DMS 273 (cell line): ENCODE data around the gene FCAMR.

Source experiments
- DNase-seq: peaks from one replicate; lab custom pipeline; 2025; ENCODE audit not compliant: unreplicated experiment; lab: John Stamatoyannopoulos, UW

Gene FCAMR, protein sequence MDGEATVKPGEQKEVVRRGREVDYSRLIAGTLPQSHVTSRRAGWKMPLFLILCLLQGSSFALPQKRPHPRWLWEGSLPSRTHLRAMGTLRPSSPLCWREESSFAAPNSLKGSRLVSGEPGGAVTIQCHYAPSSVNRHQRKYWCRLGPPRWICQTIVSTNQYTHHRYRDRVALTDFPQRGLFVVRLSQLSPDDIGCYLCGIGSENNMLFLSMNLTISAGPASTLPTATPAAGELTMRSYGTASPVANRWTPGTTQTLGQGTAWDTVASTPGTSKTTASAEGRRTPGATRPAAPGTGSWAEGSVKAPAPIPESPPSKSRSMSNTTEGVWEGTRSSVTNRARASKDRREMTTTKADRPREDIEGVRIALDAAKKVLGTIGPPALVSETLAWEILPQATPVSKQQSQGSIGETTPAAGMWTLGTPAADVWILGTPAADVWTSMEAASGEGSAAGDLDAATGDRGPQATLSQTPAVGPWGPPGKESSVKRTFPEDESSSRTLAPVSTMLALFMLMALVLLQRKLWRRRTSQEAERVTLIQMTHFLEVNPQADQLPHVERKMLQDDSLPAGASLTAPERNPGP

DNA sequence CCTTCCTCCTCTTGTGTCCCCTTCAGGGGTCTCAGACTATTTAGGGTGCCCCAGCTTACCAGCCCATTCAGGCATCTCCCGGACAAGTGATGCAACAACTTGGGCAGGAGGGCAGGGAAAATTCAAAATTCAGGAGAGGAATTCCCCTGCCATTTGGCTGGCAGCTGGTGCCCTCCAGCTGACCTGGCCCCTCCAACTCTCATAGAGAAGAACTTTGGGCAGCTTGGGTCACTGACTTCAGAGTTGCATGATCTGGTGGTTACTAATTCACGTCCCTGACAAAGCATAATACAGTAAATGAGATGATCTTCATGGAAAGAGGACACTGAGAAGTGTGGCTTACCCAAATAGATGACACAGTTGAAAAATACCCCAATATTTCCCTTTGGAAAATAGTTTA, at the start of gene FCAMR:
TSS of gene FCAMR (minus strand) at position 15 of the 400 bp plus-strand sequence. CDS start 335 bp downstream, outside the sequence.
- DNase-seq, result peak; percentile 62

DNA sequence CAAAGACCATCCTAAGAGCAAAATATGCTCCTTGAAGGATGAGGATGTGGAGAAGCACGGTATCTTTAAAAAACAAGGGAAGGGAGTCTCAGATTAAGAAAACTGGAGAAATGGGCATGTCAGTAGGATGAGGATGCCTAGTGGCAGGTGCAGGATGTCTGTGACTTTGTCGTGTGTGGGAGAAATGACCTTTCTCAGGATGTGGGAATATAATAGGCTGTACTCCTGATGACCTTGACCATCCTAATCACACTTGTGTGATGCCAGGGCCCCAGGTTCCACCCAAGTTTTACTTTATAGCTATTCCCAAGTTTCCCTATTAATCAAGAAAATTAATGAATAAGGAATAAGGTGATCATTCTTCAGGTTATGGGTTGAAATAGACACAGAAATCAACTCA, 49.4 kb upstream of the FCAMR start:
- no peak for DNase-seq

DNA sequence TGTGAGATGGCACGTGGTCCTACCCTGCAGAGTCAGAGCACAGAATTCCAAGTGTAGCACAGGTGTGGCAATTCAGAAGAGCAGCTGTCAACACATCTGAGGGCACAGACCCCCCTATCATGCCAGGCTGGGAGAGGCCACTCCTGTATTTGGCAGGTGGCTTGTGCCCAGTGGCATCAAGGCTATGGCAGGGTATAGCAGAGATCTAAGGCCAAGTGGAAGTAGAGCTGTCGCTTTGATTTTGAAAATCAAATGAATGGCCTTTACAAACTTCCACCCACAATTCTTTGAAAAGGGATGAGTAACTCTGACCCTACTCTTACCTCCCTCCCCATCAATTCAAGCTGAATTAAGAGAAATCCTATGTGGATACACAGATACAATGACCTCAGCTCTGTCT, 48.9 kb upstream of the FCAMR start:
- DNase-seq, result no peak

DNA sequence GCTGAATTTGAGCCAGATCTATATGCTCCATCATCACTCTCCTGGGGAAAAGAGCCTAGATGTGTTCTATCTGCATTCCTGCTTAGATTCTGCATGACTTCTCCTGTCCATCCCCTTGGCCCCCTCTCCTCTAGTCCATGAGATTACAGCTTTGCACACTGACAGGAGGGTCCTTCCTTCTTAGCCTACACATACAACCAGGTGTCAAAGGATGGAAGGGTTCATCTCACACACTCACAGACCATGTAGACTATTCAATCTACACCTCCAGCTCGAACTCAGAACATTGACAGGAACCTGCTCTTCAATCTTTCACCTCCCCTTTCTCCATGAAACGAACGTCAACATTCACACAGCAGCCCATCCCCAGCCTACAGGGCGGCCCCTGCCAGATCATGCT, 48.4 kb upstream of the FCAMR start:
- no peak for DNase-seq

- DNase-seq, result no peak
These were observed 47.6 kb upstream of the FCAMR start for GRCh38 chr1:207017615-207018559.

- DNase-seq, result no peak
These were observed 45.5 kb upstream of the FCAMR start for GRCh38 chr1:207015791-207016190.

DNA sequence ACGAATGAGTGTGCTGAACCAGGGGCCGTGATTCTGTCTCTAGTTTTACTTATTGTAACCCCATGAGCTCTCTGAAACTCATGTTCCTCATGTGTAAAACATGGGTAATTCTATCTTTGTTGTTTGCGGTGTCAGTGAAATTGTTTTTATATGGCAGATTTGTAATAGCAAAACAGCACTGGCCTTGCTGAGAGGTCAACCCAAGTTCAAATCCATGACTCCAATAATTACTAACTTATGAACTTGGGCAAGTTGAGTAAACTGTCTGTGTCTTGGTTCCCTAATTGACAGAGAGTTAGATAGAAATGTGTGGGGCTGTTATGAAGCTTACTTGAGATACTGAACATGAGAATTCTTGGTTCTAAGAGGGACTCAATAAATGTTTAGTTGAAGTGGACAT, 44.5 kb upstream of the FCAMR start:
- DNase-seq, result no peak

DNA sequence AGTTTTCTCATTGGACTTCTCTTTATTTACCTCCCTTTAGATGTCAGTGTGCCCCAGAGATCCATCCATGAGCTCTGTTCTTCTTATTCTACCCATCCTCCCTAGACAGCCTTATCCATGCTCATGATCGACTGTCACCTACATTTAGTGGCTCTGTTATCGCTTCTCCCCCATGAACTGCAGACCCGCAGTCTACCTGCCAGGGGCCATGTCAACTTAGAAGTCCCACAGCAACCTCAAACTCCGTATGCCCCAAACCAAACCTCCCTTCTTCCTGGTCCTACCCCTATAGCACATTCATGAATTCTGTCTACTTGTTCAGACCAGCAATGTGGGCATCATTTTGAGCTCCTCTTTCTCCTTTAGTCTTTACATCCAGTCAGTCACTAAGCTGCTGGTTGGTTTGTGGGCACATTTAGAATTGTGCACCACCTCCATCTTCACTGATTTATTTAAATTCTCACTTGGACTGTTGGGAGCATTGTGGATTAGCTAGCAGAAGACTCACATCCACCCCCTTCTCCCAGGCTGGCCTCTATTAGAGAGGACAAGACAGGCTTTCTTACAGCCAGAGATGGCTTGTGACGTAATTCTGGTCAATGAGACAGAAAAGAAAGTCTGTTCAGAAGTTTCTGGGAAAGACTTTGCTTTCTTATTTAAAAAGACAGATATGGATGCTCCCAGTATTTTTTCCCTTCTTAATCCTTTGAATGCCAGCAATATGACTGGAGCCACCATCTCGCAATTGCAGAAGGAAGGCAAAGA, 43.2 kb upstream of the FCAMR start:
- DNase-seq, result no peak

DNA sequence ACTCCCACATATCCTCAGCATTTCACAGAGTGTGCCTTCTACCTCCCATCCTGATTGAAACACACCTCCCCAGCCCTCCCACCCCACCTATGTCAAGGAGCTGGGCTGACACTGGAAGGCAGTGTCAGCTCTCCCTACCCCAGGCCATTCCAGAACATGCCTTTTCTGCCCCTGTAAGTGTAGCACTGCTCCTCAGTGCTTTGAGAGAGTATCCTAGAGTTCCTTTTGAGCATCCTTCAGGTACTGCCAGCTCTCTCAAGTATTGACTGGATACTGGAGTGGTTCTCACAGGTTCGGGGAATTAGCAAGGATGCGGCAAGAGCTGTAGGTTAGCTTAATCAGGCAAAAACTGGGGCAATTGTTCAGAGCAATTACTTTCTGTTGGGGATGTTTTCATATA, 40.5 kb upstream of the FCAMR start:
- DNase-seq, result no peak

DNA sequence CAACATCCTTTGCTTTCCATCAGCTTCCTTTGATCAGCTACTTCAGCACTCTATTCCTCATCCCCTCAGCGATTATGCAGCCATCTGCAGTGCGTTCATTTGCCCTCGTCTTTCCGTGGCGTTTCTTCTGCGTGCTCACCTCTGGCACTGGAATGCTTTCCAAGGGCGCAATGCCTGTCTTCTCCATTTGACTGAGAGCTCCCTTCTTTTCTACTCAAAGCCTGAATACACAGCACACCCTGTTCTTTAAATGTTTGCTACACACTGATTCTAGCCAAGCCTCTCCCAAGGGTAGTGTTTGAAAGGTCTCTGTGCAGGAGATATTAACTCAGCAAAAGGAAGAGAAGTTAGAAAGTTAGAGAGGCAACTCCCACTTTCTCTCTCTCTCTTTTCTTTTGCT, 39.7 kb upstream of the FCAMR start:
- no peak for DNase-seq

- DNase-seq, result no peak
These were observed 39.1 kb upstream of the FCAMR start for GRCh38 chr1:207009182-207009850.

GRCh38 chr1:207007352-207008033, 37.2 kb upstream of the FCAMR start:
- no peak for DNase-seq

DNA sequence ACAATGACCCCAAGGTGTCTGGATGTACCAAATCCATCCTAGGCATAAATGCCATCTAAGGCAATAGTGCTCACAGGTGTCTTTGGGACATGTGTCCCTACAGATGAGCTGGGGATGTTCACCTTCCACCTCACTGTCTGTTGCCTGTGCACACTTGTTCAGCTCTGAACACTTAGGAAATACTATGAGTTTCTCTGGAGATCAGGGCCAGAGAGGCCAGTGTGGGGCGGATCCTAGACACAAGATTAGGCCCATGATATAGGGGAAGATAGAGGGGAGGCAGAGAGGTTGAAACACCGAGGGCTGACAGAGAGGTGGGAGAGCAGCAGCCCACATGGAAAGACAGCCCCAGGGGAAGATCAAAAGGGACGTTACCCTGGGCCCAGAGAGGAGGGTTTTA, 36.7 kb upstream of the FCAMR start:
- no peak for DNase-seq

GRCh38 chr1:207006083-207006482, 35.8 kb upstream of the FCAMR start:
- DNase-seq, result no peak

GRCh38 chr1:207004931-207005830, 34.9 kb upstream of the FCAMR start:
- DNase-seq, result peak; percentile 77

DNA sequence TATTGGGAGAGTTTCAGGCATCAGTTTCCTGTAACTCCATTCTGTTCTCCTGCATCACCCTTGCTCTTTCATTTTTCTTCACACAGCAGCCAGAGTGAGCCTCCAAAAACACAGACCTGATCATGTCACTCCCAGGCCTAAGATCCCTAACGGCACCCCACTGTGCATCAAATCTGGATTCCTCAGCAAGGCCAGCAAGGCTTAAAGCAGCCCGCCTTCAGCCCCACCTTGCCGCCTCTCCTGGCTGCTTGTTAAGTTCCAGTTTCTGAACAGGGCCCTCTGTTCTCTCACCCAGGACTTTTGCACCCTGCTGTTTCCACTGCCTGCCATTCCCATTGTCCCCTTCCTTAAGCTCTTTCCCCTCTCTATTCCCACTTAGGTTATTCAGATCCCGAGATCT, 33.0 kb upstream of the FCAMR start:
- DNase-seq, result no peak

DNA sequence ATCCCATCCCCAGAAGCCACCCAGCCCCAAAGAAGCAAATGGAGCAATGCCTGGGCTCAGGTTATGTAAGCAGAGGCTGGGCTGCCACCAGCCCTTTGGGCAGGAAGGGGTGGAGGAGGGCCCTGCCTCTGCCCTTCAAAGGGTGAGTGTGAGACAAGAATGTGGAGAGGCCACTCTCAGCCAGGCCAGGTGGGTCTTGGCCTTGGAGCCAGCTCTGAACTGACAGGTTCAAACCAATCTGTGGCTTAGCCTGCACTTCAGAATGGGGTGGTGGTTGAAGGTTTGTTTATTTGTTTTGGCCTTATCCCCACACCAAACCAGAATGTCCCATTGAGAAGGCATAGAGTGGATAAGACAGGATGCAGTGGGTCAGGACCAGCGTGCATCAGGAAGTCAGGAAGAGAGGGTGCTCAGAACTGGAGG, 32.5 kb upstream of the FCAMR start:
- no peak for DNase-seq

DNA sequence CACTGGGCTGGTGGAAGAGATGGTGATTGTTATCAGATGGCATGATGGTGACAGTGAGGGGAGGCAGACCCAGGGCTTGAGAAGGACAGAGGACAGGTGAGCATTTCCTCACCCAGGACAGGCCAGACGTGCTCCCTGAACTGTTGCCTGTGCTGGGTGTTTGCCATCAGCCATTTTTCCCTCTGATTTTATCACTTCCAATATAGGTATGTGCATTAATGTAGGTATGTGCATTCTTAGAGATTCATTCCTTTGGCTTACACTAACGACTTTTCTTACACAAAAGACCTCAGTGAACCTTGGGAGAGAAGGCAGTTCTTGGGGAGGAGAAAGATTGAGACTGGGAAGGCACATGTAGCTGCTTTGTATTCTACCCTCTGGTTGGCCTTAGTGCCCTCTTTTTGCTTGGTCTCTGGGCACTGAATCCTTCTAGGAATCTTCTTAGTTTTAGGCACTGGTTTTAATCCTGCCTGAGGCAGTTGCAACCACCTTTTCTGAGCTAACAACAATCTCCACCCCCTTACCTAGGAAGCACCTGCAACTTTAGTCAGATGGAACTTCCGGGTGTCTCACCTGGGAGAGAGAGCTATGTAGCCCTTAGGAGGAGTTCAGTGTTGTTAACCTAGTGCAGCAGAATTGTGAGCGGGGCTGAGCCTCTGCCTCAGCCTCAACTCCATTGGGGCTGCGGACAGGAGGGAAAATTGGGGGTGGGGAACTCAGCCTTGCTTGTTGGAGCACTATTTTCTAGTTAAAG, 31.4 kb upstream of the FCAMR start:
- no peak for DNase-seq
